Muscle layer of duodenum (tissue), 2 donors: ENCODE measurements around the gene PANK3.
"Not testable (repeated sequence)": the region's sequence is repeated elsewhere in the genome, so short reads cannot be mapped to it uniquely, and the experiment has no call there.

Experiments
- H3K27ac ChIP-seq: one replicate; pipeline ENCODE4 v1.7.0; 2013; ENCODE audit warnings: mild to moderate bottlenecking, low read length
- H3K27me3 ChIP-seq: one replicate; pipeline ENCODE4 v1.7.0; 2013; ENCODE audit warnings: low read depth, mild to moderate bottlenecking, control low read depth, low read length
- H3K36me3 ChIP-seq, 2 donors: one replicate each; pipeline ENCODE4 v1.7.0; 2013; ENCODE audit warnings: low read length in 2 of 2, control low read depth in 1 of 2, mild to moderate bottlenecking in 1 of 2; ENCODE audit not compliant: insufficient read depth in 2 of 2, control insufficient read depth in 1 of 2
- H3K4me1 ChIP-seq, 2 donors: one replicate each; pipeline ENCODE4 v1.7.0; 2013; ENCODE audit warnings: low read length in 2 of 2, mild to moderate bottlenecking in 2 of 2, control low read depth in 1 of 2, moderate library complexity in 1 of 2; ENCODE audit not compliant: insufficient read depth in 2 of 2, control insufficient read depth in 1 of 2
- H3K4me3 ChIP-seq, 2 donors: one replicate each; pipeline ENCODE4 v1.7.0; 2013; ENCODE audit warnings: low read length in 2 of 2, low read depth in 1 of 2, mild to moderate bottlenecking in 1 of 2
- H3K9me3 ChIP-seq, 2 donors: one replicate each; pipeline ENCODE4 v1.7.0; 2013; ENCODE audit warnings: low read length in 2 of 2, control low read depth in 1 of 2, mild to moderate bottlenecking in 1 of 2; ENCODE audit not compliant: control insufficient read depth in 1 of 2
- donor health status: healthy.

The PANK3 gene

GRCh38 chr5:168575391-168576372 is 3.5 kb downstream of the PANK3 start:
- Histone ChIP-seq H3K4me1 (peaks cover 0 to 27% of the 10 kb centered on the region in 2 donors), H3K27ac (no peak overlapping the region), H3K9me3 (no peaks in the 10 kb centered on the region), H3K27me3 (no peaks in the 10 kb centered on the region), H3K36me3 (no peaks in the 10 kb centered on the region), H3K4me3 (no peak overlapping the region)

GRCh38 chr5:168574156-168574555 is 5.0 kb downstream of the PANK3 start:
- not testable (repeated sequence) for H3K27ac ChIP-seq, H3K27me3 ChIP-seq, H3K36me3 ChIP-seq, H3K9me3 ChIP-seq, H3K4me3 ChIP-seq
- peaks cover 0 to 25% of the 10 kb centered on the region in 2 donors for H3K4me1 ChIP-seq

- H3K4me3 ChIP-seq, H3K27ac ChIP-seq, H3K9me3 ChIP-seq, H3K27me3 ChIP-seq, H3K36me3 ChIP-seq: not testable (repeated sequence)
- peaks cover 0 to 25% of the 10 kb centered on the region in 2 donors for H3K4me1 ChIP-seq
These were observed 5.5 kb downstream of the PANK3 start for GRCh38 chr5:168573663-168574062.

- no peak overlapping the region for H3K27ac ChIP-seq
These were observed 8.5 kb downstream of the PANK3 start for GRCh38 chr5:168570490-168571328.

GRCh38 chr5:168568738-168569137 is 10.4 kb downstream of the PANK3 start:
- Histone ChIP-seq H3K27me3 (no peaks in the 10 kb centered on the region), H3K36me3 (peaks cover 15 to 27% of the 10 kb centered on the region in 2 donors), H3K27ac (no peak overlapping the region), H3K4me1 (peaks cover 0 to 5% of the 10 kb centered on the region in 2 donors), H3K9me3 (no peaks in the 10 kb centered on the region), H3K4me3 (no peak overlapping the region)

More at GRCh38 chr5:168570490-168571328, 8.5 kb downstream of the PANK3 start:
- no peaks in the 10 kb centered on the region for H3K27me3 ChIP-seq
- peaks cover 0 to 12% of the 10 kb centered on the region in 2 donors for H3K4me1 ChIP-seq
- H3K9me3 ChIP-seq = no peaks in the 10 kb centered on the region
- H3K36me3 ChIP-seq = peaks cover 11 to 23% of the 10 kb centered on the region in 2 donors
- H3K4me3 ChIP-seq = no peak overlapping the region

- no peaks in the 10 kb centered on the region for H3K27me3 ChIP-seq
- H3K36me3 ChIP-seq = peaks cover 28 to 42% of the 10 kb centered on the region in 2 donors
- no peaks in the 10 kb centered on the region for H3K9me3 ChIP-seq
- no peak overlapping the region for H3K4me3 ChIP-seq
- no peaks in the 10 kb centered on the region for H3K4me1 ChIP-seq
- no peak overlapping the region for H3K27ac ChIP-seq
These were observed 15.2 kb downstream of the PANK3 start for GRCh38 chr5:168563959-168564358.

GRCh38 chr5:168562279-168562678 is 16.9 kb downstream of the PANK3 start:
- Histone ChIP-seq H3K36me3 (peaks cover 30 to 33% of the 10 kb centered on the region in 2 donors), H3K27ac (no peak overlapping the region), H3K9me3 (no peaks in the 10 kb centered on the region), H3K27me3 (no peaks in the 10 kb centered on the region), H3K4me1 (no peaks in the 10 kb centered on the region), H3K4me3 (no peak overlapping the region)

GRCh38 chr5:168557389-168557788 is 21.8 kb downstream of the PANK3 start:
- Histone ChIP-seq H3K4me1 (no peaks in the 10 kb centered on the region), H3K4me3 (no peak overlapping the region), H3K27me3 (no peaks in the 10 kb centered on the region), H3K36me3 (peaks cover 34 to 53% of the 10 kb centered on the region in 2 donors), H3K9me3 (no peaks in the 10 kb centered on the region), H3K27ac (no peak overlapping the region)

- Histone ChIP-seq H3K4me3 (no peak overlapping the region), H3K36me3 (peaks cover 19 to 44% of the 10 kb centered on the region in 2 donors), H3K27me3 (no peaks in the 10 kb centered on the region), H3K27ac (no peak overlapping the region), H3K9me3 (no peaks in the 10 kb centered on the region), H3K4me1 (peaks cover 0 to 4% of the 10 kb centered on the region in 2 donors)
These were observed 25.6 kb downstream of the PANK3 start for GRCh38 chr5:168553377-168554130.

GRCh38 chr5:168552146-168552545 is 27.0 kb downstream of the PANK3 start:
- Histone ChIP-seq H3K27ac (no peak overlapping the region), H3K27me3 (no peaks in the 10 kb centered on the region), H3K4me3 (no peak overlapping the region), H3K4me1 (peaks cover 0 to 4% of the 10 kb centered on the region in 2 donors), H3K9me3 (no peaks in the 10 kb centered on the region), H3K36me3 (peaks cover 15 to 34% of the 10 kb centered on the region in 2 donors)
